HG03558 (cell line): Measurements from ENCODE around the gene CLASP1.
"Not testable (repeated sequence)": the region's sequence is repeated elsewhere in the genome, so short reads cannot be mapped to it uniquely, and the experiment has no call there.

Experiments used
- ATAC-seq: cut with Tn5 transposase; IDR thresholded peaks from one replicate; pipeline ENCODE4 v1.9.1; 2021; ENCODE audit warnings: moderate number of reproducible peaks; ENCODE audit not compliant: unreplicated experiment; ENCODE audit errors: extremely low read depth

CLASP1 gene

GRCh38 chr2:121552477-121553180, 96.6 kb downstream of the CLASP1 start:
- ATAC-seq = not testable (repeated sequence)

GRCh38 chr2:121550669-121551068, 98.6 kb downstream of the CLASP1 start:
- ATAC-seq = no peak

- no peak for ATAC-seq
Measured at GRCh38 chr2:121547646-121548045, 101.6 kb downstream of the CLASP1 start.

- ATAC-seq = no peak
Measured at GRCh38 chr2:121545913-121546312, 103.3 kb downstream of the CLASP1 start.

- no peak for ATAC-seq
Measured at GRCh38 chr2:121545257-121545656, 104.0 kb downstream of the CLASP1 start.

GRCh38 chr2:121541495-121541894, 107.8 kb downstream of the CLASP1 start:
- no peak for ATAC-seq

- no peak for ATAC-seq
Measured at GRCh38 chr2:121539750-121540469, 109.4 kb downstream of the CLASP1 start.

- ATAC-seq = no peak
Measured at GRCh38 chr2:121536850-121537557, 112.3 kb downstream of the CLASP1 start.

- ATAC-seq = no peak
Measured at GRCh38 chr2:121536347-121536746, 112.9 kb downstream of the CLASP1 start.

- ATAC-seq = no peak
Measured at GRCh38 chr2:121534007-121534406, 115.3 kb downstream of the CLASP1 start.

GRCh38 chr2:121532894-121533293, 116.4 kb downstream of the CLASP1 start:
- ATAC-seq = no peak

GRCh38 chr2:121532347-121532766, 116.9 kb downstream of the CLASP1 start:
- no peak for ATAC-seq

GRCh38 chr2:121530212-121530705, 119.0 kb downstream of the CLASP1 start:
- ATAC-seq = peak; percentile 36

- ATAC-seq = no peak
Measured at GRCh38 chr2:121529439-121530211, 119.6 kb downstream of the CLASP1 start.

- no peak for ATAC-seq
Measured at GRCh38 chr2:121527009-121527682, 122.1 kb downstream of the CLASP1 start.

GRCh38 chr2:121524685-121525425, 124.4 kb downstream of the CLASP1 start:
- no peak for ATAC-seq

- no peak for ATAC-seq
Measured at GRCh38 chr2:121521359-121521758, 127.9 kb downstream of the CLASP1 start.

- no peak for ATAC-seq
Measured at GRCh38 chr2:121520641-121520994, 128.6 kb downstream of the CLASP1 start.
